Measurements from ENCODE around the gene ELMOD1.
A peak's percentile ranks its signal among the peaks of the same experiment; 100 is the strongest.
"Not testable (repeated sequence)": the region's sequence is repeated elsewhere in the genome, so short reads cannot be mapped to it uniquely, and the experiment has no call there.

Gene ELMOD1

DNA sequence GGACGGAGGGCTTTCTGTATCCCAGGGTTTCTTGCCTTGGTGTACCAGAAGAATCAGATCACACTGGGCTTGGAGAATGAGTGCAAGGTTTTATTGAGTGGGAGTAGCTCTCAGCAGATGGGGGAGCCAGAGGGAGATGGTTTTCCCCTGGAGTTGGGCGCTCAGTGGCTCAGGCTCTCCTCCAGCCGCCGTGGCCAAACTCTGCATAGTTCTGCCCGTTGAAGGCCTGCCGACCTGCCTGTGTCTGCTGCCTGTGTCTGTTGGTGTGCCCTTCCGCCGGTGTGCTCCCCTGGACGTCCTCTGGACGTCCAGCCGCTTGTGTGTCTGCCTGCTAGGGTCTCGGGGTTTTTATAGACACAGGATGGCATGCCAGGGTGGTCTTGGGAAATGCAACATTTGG is 20.9 kb upstream of the ELMOD1 start:
- Mint-ChIP-seq H3K27ac (no peak overlapping the region), H3K27me3 (no peaks in the 10 kb centered on the region), H3K36me3 (peaks cover 2% of the 10 kb centered on the region), H3K4me1 (ENCODE audit: low read depth) (peaks cover 20% of the 10 kb centered on the region), H3K4me3 (no peak overlapping the region), H3K9me3 (ENCODE audit: low read depth) (no peaks in the 10 kb centered on the region)

DNA sequence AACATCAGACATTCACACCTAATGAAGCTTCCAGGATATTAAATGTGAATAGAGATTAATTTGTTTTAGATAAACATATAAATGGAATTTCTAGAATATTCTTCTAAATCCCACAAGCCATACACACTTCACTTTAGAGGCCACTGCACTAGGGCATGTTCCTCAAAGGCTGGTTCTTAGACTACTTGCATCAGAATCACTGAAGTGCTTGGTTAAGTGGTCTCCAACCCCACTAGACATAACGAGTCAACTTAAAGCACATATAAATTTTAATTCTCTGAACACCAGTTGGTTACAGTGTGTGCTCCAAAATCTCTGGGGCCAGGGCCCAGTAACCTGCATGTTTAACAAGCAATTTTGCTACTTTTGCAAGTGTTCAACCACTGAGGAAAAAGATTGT is 17.5 kb upstream of the ELMOD1 start:
- Mint-ChIP-seq H3K4me1 (ENCODE audit: low read depth) (no peaks in the 10 kb centered on the region), H3K9me3 (ENCODE audit: low read depth) (no peaks in the 10 kb centered on the region), H3K36me3 (peaks cover 2% of the 10 kb centered on the region), H3K27ac (no peak overlapping the region), H3K4me3 (no peak overlapping the region), H3K27me3 (no peaks in the 10 kb centered on the region)

DNA sequence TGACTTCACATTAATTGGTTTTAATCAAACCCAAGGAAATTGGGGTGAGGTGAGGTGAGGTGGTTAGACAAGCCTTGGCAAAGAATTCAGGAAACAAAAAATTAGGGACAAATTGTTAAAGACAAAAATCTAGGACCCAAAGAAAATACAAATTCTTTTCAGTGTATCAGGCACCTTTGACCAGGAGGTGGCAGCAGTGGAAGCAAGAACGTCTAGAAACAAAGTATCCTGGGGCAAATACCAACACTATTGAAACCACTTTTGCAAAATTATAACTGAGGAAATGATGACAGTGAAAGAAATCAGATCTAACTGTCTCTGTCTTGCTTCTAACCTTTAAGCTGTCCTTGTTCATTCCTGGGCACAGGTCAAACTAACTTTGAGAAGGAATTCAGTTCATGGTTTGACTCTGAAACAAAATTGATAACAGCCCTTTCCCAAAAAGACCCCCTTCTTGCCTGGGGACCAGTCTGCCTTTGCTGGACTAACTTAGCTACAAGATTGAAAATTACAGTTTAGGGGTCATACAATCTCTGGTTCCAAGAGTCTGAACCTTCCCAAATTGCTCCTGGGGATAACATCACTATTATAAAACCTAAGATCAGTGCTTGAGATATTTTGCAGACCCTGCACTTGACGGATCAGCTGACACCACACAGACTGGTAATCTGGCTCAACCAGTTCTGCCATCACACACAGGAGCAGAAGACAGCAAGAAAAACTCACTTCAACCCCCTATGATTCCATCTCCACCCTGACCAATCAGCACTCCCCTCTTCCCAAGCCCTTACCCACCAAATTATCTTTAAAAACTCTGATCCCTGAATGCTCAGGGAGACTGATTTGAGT is 14.2 kb upstream of the ELMOD1 start:
- not testable (repeated sequence) for H3K9me3 Mint-ChIP-seq (ENCODE audit: low read depth); H3K27me3 Mint-ChIP-seq; H3K36me3 Mint-ChIP-seq; H3K27ac Mint-ChIP-seq; H3K4me3 Mint-ChIP-seq; H3K4me1 Mint-ChIP-seq (ENCODE audit: low read depth)

DNA sequence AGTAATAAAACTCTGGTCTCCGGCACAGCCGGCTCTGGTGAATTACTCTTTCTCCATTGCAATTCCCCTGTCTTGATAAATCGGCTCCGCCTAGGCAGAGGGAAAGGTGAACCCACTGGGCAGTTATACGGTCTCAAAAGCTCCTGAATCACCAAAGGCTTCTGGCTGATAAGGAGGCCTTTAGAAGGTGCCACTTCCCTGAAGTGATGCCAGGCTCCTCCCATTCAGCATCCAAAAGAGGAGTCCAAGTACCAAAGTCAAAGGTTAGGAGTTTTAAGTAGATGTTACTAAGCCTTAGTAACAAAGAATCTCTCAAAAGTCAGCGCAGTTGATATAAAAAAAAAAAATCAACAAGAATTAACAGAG is 13.6 kb upstream of the ELMOD1 start:
- peaks cover 6% of the 10 kb centered on the region for H3K27me3 Mint-ChIP-seq

DNA sequence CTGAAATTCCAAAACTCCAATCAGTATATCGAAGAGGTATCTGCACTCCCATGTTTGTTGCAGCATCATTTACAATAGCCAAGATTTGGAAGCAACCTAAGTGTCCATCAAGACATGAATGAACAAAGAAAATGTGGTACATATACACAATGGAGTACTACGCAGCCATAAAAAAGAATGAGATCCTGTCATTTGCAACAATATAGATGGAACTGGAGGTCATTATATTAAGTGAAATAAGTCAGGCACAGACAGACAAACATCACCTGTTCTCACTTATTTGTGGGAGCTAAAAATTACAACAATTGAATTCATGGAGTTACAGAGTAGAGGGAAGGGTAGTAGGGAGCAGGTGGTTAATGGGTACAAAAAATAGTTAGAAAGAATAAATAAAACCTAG is 11.8 kb upstream of the ELMOD1 start:
- H3K27ac Mint-ChIP-seq; H3K4me3 Mint-ChIP-seq; H3K4me1 Mint-ChIP-seq (ENCODE audit: low read depth); H3K9me3 Mint-ChIP-seq (ENCODE audit: low read depth); H3K36me3 Mint-ChIP-seq: not testable (repeated sequence)
- H3K27me3 Mint-ChIP-seq: peaks cover 10% of the 10 kb centered on the region

More for the DNA sequence above, 13.6 kb upstream of the ELMOD1 start:
- no peak overlapping the region for H3K27ac Mint-ChIP-seq
- peaks cover 2% of the 10 kb centered on the region for H3K36me3 Mint-ChIP-seq
- H3K4me1 Mint-ChIP-seq (ENCODE audit: low read depth): no peaks in the 10 kb centered on the region
- H3K9me3 Mint-ChIP-seq (ENCODE audit: low read depth): peaks cover 4% of the 10 kb centered on the region
- H3K4me3 Mint-ChIP-seq: no peak overlapping the region

DNA sequence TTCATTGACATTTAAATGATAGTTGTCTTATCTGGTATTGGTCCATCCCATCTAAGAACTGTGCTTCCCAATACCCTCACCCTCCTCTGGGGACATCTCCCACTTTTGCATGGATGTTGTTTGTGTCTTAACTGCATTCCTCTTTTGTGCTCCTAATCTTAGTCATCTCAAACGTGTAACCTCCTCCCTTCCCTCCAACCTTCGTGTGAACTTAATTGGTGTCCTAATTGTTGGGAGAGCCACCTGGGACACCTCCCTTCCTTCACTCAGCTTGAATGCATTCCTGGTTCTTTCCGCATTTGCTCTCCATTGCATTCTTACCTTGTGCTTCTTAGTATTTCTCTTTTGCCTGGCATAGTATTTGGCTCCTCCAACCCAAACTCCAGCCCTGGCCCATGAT is 9.8 kb upstream of the ELMOD1 start:
- Mint-ChIP-seq H3K4me1 (ENCODE audit: low read depth) (no peaks in the 10 kb centered on the region), H3K9me3 (ENCODE audit: low read depth) (peaks cover 4% of the 10 kb centered on the region), H3K27me3 (peaks cover 12% of the 10 kb centered on the region), H3K36me3 (no peaks in the 10 kb centered on the region), H3K27ac (no peak overlapping the region), H3K4me3 (no peak overlapping the region)

DNA sequence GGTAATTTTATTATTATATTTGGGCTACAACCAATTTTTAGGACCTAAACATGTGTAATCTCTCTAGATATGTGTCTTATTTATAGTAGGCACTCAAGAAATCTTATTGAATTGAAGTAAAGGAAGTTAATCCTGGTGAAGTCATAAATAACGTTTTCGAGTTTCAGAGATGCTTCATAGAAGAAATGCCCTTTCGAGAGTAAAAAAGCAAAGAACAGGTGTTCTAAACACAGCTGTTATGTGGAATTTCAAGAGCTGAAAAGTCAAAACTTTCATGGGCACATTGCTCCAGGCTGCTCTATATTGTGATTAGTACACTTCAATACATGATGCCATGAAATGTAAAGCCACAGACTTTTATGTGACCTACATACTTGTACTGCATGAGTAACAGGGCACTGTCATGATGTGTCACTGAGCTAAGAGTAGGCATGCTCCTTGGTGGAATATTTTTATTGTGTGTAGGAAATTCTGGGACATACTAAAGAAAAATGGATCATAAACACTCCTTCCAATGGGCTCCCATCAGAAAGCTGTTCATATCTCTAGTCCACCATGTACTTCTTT is 7.2 kb upstream of the ELMOD1 start:
- H3K4me3 Mint-ChIP-seq: no peak overlapping the region
- no peaks in the 10 kb centered on the region for H3K4me1 Mint-ChIP-seq (ENCODE audit: low read depth)
- H3K36me3 Mint-ChIP-seq: no peaks in the 10 kb centered on the region
- H3K9me3 Mint-ChIP-seq (ENCODE audit: low read depth): peaks cover 4% of the 10 kb centered on the region
- no peak overlapping the region for H3K27ac Mint-ChIP-seq
- peaks cover 33% of the 10 kb centered on the region for H3K27me3 Mint-ChIP-seq

DNA sequence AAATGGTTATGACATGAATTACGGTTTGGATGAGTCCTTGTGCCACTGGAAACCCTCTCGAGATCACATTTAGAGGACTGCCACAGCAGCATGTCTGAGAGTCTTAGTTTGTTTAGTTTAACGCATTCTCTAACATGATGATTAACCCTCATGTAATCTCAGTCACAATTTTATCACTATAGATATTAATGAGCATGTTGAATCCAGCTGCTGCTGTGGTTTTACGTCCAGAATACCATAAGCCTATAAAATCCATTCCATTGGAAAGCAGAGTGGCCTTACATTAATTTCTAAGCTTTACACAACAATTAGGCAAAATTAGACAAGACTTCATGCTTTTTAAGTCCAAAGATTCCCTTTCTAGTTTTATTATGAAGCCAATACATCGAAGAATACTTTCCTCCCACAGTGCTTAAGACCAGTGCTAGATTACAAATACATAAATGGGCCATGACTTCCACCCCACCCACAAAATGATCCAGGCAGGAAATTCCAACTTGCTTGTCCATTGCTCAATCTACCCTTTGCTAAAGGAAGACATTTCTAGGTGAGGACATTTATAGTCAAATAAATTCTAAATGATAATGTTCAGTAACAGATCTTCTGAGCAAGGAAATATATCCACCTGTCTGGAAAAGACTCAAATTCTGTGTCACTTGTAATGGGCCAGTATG is 3.5 kb upstream of the ELMOD1 start:
- H3K27ac Mint-ChIP-seq: no peak overlapping the region
- no peaks in the 10 kb centered on the region for H3K9me3 Mint-ChIP-seq (ENCODE audit: low read depth)
- H3K36me3 Mint-ChIP-seq: no peaks in the 10 kb centered on the region
- H3K27me3 Mint-ChIP-seq: peaks cover 42% of the 10 kb centered on the region
- H3K4me1 Mint-ChIP-seq (ENCODE audit: low read depth): peaks cover 17% of the 10 kb centered on the region
- H3K4me3 Mint-ChIP-seq: no peak overlapping the region

DNA sequence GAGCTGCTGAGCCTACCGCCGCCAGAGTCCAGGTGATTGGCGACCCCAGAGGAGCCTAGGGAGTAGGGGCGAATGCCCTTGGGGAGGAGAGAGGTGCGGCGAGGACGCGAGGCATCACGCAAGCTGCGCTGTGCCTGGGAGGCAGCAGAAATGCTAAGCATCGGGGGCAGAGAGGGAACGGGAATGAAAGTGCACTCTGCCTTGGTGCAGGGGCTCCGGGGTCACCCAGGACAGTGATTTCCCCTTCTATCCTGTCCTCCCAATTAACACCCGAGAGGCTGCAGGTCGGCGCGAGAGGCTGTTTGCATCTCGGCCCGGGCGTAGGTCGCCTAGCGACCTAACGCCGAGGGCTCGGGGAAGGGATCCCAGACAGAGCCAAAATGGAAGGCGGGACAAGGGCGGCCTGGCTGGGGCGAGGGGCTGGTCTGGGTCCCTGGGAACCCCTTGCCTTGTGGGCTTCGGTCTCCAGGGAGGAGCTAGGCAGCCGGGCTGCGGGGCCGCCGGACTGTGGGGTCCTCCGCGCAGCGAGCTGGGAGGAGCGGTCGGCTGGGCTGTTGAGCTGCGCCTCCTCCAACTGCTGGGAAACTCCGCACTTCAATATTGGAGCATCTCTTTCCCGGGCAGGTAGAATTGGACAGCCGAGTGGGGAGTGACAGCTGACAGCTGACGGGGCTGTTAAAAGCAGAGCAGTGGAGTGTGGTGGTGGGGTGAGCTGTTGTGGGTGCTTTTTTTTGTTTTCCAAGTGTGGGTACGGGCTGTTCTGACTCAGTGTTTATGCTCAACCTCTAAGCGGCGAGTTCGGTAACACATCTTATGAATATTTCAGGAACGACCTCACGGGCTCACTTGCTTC is 657 bp downstream of the ELMOD1 start:
- Mint-ChIP-seq H3K27me3 (peaks cover 57% of the 10 kb centered on the region), H3K4me3 (peak overlapping the region; percentile 91), H3K27ac (peak overlapping the region; percentile 38), H3K36me3 (no peaks in the 10 kb centered on the region), H3K9me3 (ENCODE audit: low read depth) (no peaks in the 10 kb centered on the region), H3K4me1 (ENCODE audit: low read depth) (peaks cover 22% of the 10 kb centered on the region)

DNA sequence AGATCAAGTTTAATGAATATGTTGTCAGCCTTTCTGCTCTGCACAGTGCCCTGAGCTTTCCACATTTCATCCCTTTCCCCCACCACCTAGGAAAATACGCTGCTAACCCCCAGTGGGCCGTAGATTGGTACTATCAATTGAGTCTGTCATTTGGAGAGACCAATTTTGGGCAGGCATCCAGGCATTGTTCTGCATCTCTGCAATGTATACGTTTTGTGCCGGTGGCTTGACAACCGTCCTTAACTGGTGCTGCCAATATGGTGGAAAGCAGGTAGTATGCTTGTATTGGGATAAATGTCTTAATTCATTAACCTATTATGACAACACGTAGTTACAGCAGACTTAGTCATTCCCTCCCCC is 1.3 kb downstream of the ELMOD1 start:
- Mint-ChIP-seq H3K9me3 (ENCODE audit: low read depth) (no peaks in the 10 kb centered on the region), H3K27ac (peak overlapping the region; percentile 38), H3K36me3 (no peaks in the 10 kb centered on the region), H3K4me3 (peak overlapping the region; percentile 91), H3K27me3 (peaks cover 55% of the 10 kb centered on the region), H3K4me1 (ENCODE audit: low read depth) (peaks cover 22% of the 10 kb centered on the region)

DNA sequence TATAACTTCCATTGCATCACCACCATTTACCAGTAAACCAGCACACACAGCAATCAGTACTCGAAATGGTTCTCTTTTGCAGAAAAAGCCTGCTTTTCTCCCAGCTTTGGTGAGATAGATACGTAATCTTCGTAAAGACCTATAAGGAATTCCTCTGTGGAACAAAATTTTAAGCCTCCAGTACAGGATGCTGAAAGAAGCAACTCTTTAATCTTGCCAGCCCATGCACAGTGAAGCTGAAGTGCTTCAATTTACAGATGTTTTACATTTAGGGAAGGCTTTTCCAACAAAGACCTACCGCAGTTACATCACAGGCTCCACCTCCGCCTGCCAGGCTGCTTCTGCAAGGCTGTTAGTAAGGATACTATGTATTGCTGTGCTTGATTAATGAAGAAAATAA is 1.9 kb downstream of the ELMOD1 start:
- no peak overlapping the region for H3K27ac Mint-ChIP-seq
- H3K36me3 Mint-ChIP-seq: no peaks in the 10 kb centered on the region
- no peaks in the 10 kb centered on the region for H3K9me3 Mint-ChIP-seq (ENCODE audit: low read depth)
- H3K27me3 Mint-ChIP-seq: peaks cover 53% of the 10 kb centered on the region
- H3K4me3 Mint-ChIP-seq: peak overlapping the region; percentile 91
- peaks cover 22% of the 10 kb centered on the region for H3K4me1 Mint-ChIP-seq (ENCODE audit: low read depth)

DNA sequence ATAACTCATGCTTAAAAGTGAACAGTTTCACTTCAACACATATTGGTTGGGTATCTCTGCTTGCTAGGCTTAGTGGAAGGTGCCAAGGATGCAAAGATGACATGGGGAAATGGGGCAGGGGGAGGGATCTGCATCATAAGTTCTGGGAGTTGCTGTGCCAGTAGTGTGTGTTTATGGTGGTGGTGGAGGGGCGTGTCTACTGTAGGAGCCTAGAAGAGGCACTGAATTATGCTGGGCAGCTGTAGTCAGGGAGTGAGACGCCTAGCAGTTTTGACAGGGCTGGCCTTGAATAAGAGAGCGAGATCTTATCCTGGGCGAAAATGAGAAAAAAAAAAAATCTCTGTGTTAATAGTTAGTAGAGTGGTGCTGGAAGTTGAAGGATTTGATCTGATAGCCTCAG is 3.0 kb downstream of the ELMOD1 start:
- H3K4me3 Mint-ChIP-seq: no peak overlapping the region
- no peaks in the 10 kb centered on the region for H3K9me3 Mint-ChIP-seq (ENCODE audit: low read depth)
- no peak overlapping the region for H3K27ac Mint-ChIP-seq
- H3K36me3 Mint-ChIP-seq: no peaks in the 10 kb centered on the region
- peaks cover 22% of the 10 kb centered on the region for H3K4me1 Mint-ChIP-seq (ENCODE audit: low read depth)
- peaks cover 47% of the 10 kb centered on the region for H3K27me3 Mint-ChIP-seq

DNA sequence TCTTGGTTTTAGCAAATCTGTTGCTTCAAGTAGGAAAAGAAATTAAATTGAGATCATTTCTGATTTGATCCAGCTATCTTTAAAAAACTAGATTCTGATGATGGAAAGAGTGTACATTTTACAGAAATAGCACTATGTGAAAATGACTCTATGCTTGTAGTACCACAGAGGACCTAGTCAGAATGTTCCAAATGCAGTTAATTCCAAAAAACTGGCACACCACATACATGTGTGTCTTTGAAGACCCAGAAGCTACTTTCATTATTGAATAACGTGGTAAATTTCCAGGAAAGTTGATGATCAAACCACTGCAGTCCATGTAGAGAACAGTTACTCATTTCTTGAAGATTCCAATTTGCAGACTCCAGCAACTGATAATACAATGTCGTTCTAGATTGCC is 3.8 kb downstream of the ELMOD1 start:
- peaks cover 43% of the 10 kb centered on the region for H3K27me3 Mint-ChIP-seq
- H3K4me3 Mint-ChIP-seq: no peak overlapping the region
- no peak overlapping the region for H3K27ac Mint-ChIP-seq
- no peaks in the 10 kb centered on the region for H3K9me3 Mint-ChIP-seq (ENCODE audit: low read depth)
- peaks cover 20% of the 10 kb centered on the region for H3K4me1 Mint-ChIP-seq (ENCODE audit: low read depth)
- H3K36me3 Mint-ChIP-seq: no peaks in the 10 kb centered on the region

DNA sequence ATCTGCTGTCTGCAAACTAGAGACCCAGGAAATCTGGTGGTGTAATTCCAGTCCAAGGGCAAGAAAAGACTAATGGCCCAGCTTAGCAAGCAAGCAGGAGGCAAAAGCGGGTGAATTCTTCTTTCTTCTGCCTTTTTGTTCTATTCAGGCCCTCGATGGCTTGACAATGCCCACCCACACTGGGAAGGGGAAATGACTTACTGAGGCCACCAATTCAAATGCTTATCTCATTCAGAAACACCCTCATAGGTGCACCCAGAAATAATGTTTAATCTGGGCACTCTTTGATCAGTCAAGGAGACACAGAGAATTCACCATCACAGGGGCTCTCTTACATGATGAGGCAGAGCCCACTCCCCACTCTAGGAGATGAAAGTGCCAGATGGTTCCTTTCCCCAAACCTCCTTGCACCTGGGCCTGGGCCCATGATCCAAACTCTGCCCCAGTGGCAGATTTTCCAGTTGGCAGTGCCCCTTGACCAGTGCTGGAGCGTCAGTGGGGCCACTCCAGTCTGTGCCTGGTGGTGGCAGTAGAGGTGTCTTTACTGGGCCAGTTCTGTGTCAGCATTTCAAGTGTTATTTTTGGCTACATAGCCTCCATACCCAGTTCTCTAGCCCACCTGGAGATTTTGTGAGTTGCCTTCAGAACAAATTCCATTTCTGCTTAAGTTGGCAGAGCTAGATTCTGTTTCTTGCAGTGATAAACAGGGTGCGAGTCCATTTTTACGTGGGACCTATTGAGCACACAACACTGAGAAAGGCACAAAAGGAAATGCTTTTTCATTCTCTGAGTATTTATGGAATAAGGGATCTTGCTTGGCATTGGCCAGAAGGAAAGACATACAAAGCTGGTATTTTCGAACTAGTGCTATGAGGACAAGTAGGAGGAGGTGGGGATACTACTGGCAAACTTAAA is 7.5 kb downstream of the ELMOD1 start:
- Mint-ChIP-seq H3K4me3 (no peak overlapping the region), H3K36me3 (no peaks in the 10 kb centered on the region), H3K27ac (no peak overlapping the region), H3K4me1 (ENCODE audit: low read depth) (no peaks in the 10 kb centered on the region), H3K9me3 (ENCODE audit: low read depth) (no peaks in the 10 kb centered on the region), H3K27me3 (peaks cover 40% of the 10 kb centered on the region)

Data from activated naive CD8-positive, alpha-beta T cell (primary cell).